SK-N-SH treated with all-trans-retinoic acid at 6 μM for 48 hours (cell line): ENCODE results near the gene MT1HL1.

ENCODE experiments used
- ATAC-seq: fragments of 200-7000 bp; cut with Tn5 transposase; 3 replicates; pipeline ENCODE4 v1.9.1; 2020; ENCODE audit warnings: mild to moderate bottlenecking, moderate library complexity
- ARNTL ChIP-seq: fragments of 450-650 bp; formaldehyde crosslinking; IDR thresholded peaks from 2 replicates; pipeline ENCODE4 v1.5.0; 2020; ENCODE audit warnings: low read depth, mild to moderate bottlenecking, moderate library complexity, borderline replicate concordance
- CSRNP3 ChIP-seq: fragments of 250-450 bp; sonication (Bioruptor Pico); IDR thresholded peaks from 2 replicates; pipeline ENCODE4 v1.5.1; 2021; ENCODE audit warnings: mild to moderate bottlenecking, moderate library complexity
- ESRRG ChIP-seq: fragments of 250-450 bp; sonication (Bioruptor Pico); IDR thresholded peaks from 2 replicates; pipeline ENCODE4 v1.6.1; 2021; ENCODE audit warnings: mild to moderate bottlenecking
- GLIS3 ChIP-seq: fragments of 250-450 bp; sonication (Bioruptor Pico); IDR thresholded peaks from 2 replicates; pipeline ENCODE4 v1.5.0; 2020; ENCODE audit warnings: mild to moderate bottlenecking, moderate library complexity
- ISL1 ChIP-seq: fragments of 250-450 bp; sonication (Bioruptor Pico); IDR thresholded peaks from 2 replicates; pipeline ENCODE4 v2.1.2; 2022; ENCODE audit warnings: mild to moderate bottlenecking, moderate library complexity
- OSR1 ChIP-seq: fragments of 250-450 bp; sonication (Bioruptor Pico); IDR thresholded peaks from 2 replicates; pipeline ENCODE4 v1.8.0; 2022; ENCODE audit warnings: moderate library complexity, mild to moderate bottlenecking, inconsistent platforms
- PATZ1 ChIP-seq: fragments of 250-450 bp; sonication (Bioruptor Pico); IDR thresholded peaks from 2 replicates; pipeline ENCODE4 v1.8.0; 2020; ENCODE audit warnings: mild to moderate bottlenecking, moderate library complexity, borderline replicate concordance
- PPARA ChIP-seq: fragments of 250-450 bp; sonication (Bioruptor Pico); IDR thresholded peaks from 2 replicates; pipeline ENCODE4 v1.5.0; 2020; ENCODE audit warnings: mild to moderate bottlenecking, borderline replicate concordance
- RARB ChIP-seq: fragments of 250-450 bp; sonication (Bioruptor Pico); IDR thresholded peaks from 2 replicates; pipeline ENCODE4 v1.8.0; 2021; ENCODE audit warnings: mild to moderate bottlenecking, moderate library complexity
- SNAI2 ChIP-seq: fragments of 250-450 bp; sonication (Bioruptor Pico); IDR thresholded peaks from 2 replicates; pipeline ENCODE4 v1.5.0; 2020; ENCODE audit warnings: mild to moderate bottlenecking, moderate library complexity
- TOX ChIP-seq: fragments of 250-450 bp; sonication (Bioruptor Pico); IDR thresholded peaks from 2 replicates; pipeline ENCODE4 v1.8.0; 2021; ENCODE audit warnings: mild to moderate bottlenecking, moderate library complexity, borderline replicate concordance
- TSHZ2 ChIP-seq: fragments of 250-450 bp; sonication (Bioruptor Pico); IDR thresholded peaks from 2 replicates; pipeline ENCODE4 v1.5.0; 2020; ENCODE audit warnings: mild to moderate bottlenecking, moderate library complexity
- ZC3H10 ChIP-seq: fragments of 250-450 bp; sonication (Bioruptor Pico); IDR thresholded peaks from 2 replicates; pipeline ENCODE4 v1.5.1; 2021; ENCODE audit warnings: mild to moderate bottlenecking, moderate library complexity
- ZFP3 ChIP-seq: fragments of 250-450 bp; sonication (Bioruptor Pico); IDR thresholded peaks from 2 replicates; pipeline ENCODE4 v1.5.0; 2020; ENCODE audit warnings: mild to moderate bottlenecking, moderate library complexity
- ZFP30 ChIP-seq: fragments of 450-650 bp; formaldehyde crosslinking; IDR thresholded peaks from 2 replicates; pipeline ENCODE4 v1.5.0; 2022; ENCODE audit warnings: mild to moderate bottlenecking, moderate library complexity
- ZNF565 ChIP-seq: fragments of 450-650 bp; formaldehyde crosslinking; conservative IDR thresholded peaks from 2 replicates; pipeline ENCODE4 v1.5.0; 2020; ENCODE audit warnings: low read depth, mild to moderate bottlenecking, moderate library complexity
- ZNF70 ChIP-seq: fragments of 450-650 bp; formaldehyde crosslinking; IDR thresholded peaks from 2 replicates; pipeline ENCODE4 v1.5.0; 2020; ENCODE audit warnings: mild to moderate bottlenecking, moderate library complexity
- ZNF8 ChIP-seq: fragments of 450-650 bp; formaldehyde crosslinking; IDR thresholded peaks from 2 replicates; pipeline ENCODE4 v1.5.0; 2020; ENCODE audit warnings: mild to moderate bottlenecking, moderate library complexity
- TF ChIP-seq, protein P1 (sequence below): fragments of 250-450 bp; sonication (Bioruptor Pico); IDR thresholded peaks from 2 replicates; pipeline ENCODE4 v1.5.1; 2020; ENCODE audit warnings: low read depth, mild to moderate bottlenecking, moderate library complexity
- TF ChIP-seq, protein P2 (sequence below): fragments of 250-450 bp; sonication (Bioruptor Pico); IDR thresholded peaks from 2 replicates; pipeline ENCODE4 v1.8.0; 2021; ENCODE audit warnings: low read depth, mild to moderate bottlenecking, moderate library complexity, borderline replicate concordance

Gene MT1HL1

GRCh38 chr1:237011432-237011831 lies 7.2 kb upstream of the MT1HL1 start:
- no peak for ATAC-seq
- TF ChIP-seq PPARA (CRISPR knock-in tag): no peak
- TF ChIP-seq ZNF70 (CRISPR knock-in tag): no peak
- no peak for TF ChIP-seq GLIS3 (CRISPR knock-in tag)
- TF ChIP-seq, protein P1, sequence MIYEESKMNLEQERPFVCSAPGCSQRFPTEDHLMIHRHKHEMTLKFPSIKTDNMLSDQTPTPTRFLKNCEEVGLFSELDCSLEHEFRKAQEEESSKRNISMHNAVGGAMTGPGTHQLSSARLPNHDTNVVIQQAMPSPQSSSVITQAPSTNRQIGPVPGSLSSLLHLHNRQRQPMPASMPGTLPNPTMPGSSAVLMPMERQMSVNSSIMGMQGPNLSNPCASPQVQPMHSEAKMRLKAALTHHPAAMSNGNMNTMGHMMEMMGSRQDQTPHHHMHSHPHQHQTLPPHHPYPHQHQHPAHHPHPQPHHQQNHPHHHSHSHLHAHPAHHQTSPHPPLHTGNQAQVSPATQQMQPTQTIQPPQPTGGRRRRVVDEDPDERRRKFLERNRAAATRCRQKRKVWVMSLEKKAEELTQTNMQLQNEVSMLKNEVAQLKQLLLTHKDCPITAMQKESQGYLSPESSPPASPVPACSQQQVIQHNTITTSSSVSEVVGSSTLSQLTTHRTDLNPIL: no peak
- no peak for TF ChIP-seq ARNTL (CRISPR knock-in tag)
- no peak for TF ChIP-seq ZNF8
- TF ChIP-seq RARB (CRISPR knock-in tag): no peak
- TF ChIP-seq TOX: no peak
- no peak for TF ChIP-seq ZC3H10 (CRISPR knock-in tag)
- TF ChIP-seq, protein P2, sequence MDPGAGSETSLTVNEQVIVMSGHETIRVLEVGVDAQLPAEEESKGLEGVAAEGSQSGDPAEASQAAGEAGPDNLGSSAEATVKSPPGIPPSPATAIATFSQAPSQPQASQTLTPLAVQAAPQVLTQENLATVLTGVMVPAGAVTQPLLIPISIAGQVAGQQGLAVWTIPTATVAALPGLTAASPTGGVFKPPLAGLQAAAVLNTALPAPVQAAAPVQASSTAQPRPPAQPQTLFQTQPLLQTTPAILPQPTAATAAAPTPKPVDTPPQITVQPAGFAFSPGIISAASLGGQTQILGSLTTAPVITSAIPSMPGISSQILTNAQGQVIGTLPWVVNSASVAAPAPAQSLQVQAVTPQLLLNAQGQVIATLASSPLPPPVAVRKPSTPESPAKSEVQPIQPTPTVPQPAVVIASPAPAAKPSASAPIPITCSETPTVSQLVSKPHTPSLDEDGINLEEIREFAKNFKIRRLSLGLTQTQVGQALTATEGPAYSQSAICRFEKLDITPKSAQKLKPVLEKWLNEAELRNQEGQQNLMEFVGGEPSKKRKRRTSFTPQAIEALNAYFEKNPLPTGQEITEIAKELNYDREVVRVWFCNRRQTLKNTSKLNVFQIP (CRISPR knock-in tag): no peak
- TF ChIP-seq ZNF565 (CRISPR knock-in tag): no peak
- no peak for TF ChIP-seq SNAI2 (CRISPR knock-in tag)
- no peak for TF ChIP-seq CSRNP3 (CRISPR knock-in tag)
- TF ChIP-seq OSR1: no peak
- TF ChIP-seq ZFP30 (CRISPR knock-in tag): no peak
- TF ChIP-seq ISL1: no peak
- no peak for TF ChIP-seq PATZ1 (CRISPR knock-in tag)

- ATAC-seq: no peak
- TF ChIP-seq ZFP30 (CRISPR knock-in tag): no peak
- TF ChIP-seq ZNF8: no peak
- TF ChIP-seq ARNTL (CRISPR knock-in tag): no peak
- TF ChIP-seq PPARA (CRISPR knock-in tag): no peak
- TF ChIP-seq, all 23 proteins: peak for 0
Observed at GRCh38 chr1:237009611-237010010, 5.4 kb upstream of the MT1HL1 start.

- TF ChIP-seq OSR1 (no peak), TSHZ2 (CRISPR knock-in tag) (no peak), TOX (no peak), CSRNP3 (CRISPR knock-in tag) (no peak), ZFP3 (CRISPR knock-in tag) (no peak), PPARA (CRISPR knock-in tag) (no peak), ISL1 (no peak), ZFP30 (CRISPR knock-in tag) (no peak), ZNF70 (CRISPR knock-in tag) (no peak), ESRRG (CRISPR knock-in tag) (no peak), ZC3H10 (CRISPR knock-in tag) (no peak)
- TF ChIP-seq, protein P1: no peak
- TF ChIP-seq, protein P2 (CRISPR knock-in tag): no peak
- ATAC-seq: no peak
Observed at GRCh38 chr1:237007147-237007881, 3.1 kb upstream of the MT1HL1 start.
